Measurements from ENCODE around the gene TMEM266.

DNA sequence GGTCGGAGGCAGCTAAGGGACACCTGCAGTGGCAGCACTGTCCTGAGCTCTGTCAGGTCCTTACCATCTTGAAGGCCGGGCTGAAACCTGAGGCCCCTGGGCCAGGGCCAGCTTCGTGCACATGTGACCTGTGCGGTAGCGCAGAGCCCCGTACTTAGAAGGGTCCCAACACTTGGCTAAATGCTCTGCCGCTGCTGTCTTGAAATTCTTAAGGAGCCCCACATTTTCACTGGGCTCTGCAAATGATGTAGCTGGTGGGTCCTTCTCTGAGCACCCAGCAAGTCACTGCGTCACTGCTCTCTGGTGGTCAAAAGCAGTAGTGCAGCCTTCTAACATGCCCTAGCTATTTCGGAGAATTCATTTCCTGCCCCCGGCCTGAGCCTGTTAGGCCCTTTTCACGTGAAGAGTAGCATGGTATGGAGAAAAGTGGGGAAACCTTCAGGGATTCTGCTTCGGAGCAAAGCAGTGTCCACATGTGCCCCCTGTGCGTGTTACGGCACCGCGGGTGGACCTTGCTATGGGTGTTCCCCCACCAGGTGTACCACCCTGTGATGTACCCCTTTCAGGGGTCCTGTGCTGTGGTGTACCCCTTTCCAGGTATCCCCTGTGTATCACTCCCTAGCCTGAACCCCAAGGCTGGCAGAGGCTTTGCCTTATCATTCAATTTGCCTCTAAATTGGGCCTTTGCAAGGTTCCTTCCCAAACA lies 79.7 kb downstream of the TMEM266 start:
- TF ChIP-seq CTCF (IDR thresholded peaks at IDR 0.05; ENCODE audit: insufficient read depth, low read length, poor library complexity, severe bottlenecking) (peak; percentile 75), EZH2phosphoT487 (conservative IDR thresholded peaks at IDR 0.05; ENCODE audit: low read length) (no peak)
